Right lobe of liver (tissue), 6 donors: Measurements from ENCODE around the gene TET1. TPM values are rescaled to one million over a fixed set of nuclear protein-coding genes. Genes with fewer than 3 reads are reported as not detected.
"Not testable (repeated sequence)": the region's sequence is repeated elsewhere in the genome, so short reads cannot be mapped to it uniquely, and the experiment has no call there.

ENCODE experiments used
- ATAC-seq, 4 donors: fragments of 200-7000 bp; cut with Tn5 transposase; one replicate each; pipeline ENCODE4 v1.9.1; 2020; ENCODE audit warnings: mild to moderate bottlenecking in 4 of 4, moderate library complexity in 4 of 4
- DNase-seq, 3 donors: peaks; one replicate each; pipeline ENCODE4 v3.0.0-alpha.2; 2020
- H3K27ac ChIP-seq, 3 donors: fragments of 200-600 bp; one replicate each; pipeline ENCODE4 v1.8.0; 2022
- H3K27me3 ChIP-seq, 2 donors: fragments of 200-600 bp; one replicate each; pipeline ENCODE4 v1.8.0; 2022
- H3K36me3 ChIP-seq, 4 donors: fragments of 200-600 bp; sonication (generic) in 1 of 4; one replicate each; pipeline versions ENCODE4 v1.5.1 to v1.8.0; 2017 to 2022; ENCODE audit warnings: control low read depth in 1 of 4
- H3K4me1 ChIP-seq, 4 donors: fragments of 200-600 bp; sonication (generic) in 1 of 4; one replicate each; pipeline versions ENCODE4 v1.5.1 to v1.8.0; 2017 to 2022; ENCODE audit warnings: control low read depth in 1 of 4
- H3K4me3 ChIP-seq, 3 donors: fragments of 200-600 bp; one replicate each; pipeline ENCODE4 v1.8.0; 2022
- H3K9me3 ChIP-seq, 4 donors: fragments of 200-600 bp; sonication (generic) in 1 of 4; one replicate each; pipeline versions ENCODE4 v1.5.1 to v1.8.0; 2017 to 2022; ENCODE audit warnings: control low read depth in 1 of 4
- POLR2A ChIP-seq: fragments of 450-650 bp; IDR thresholded peaks from one replicate; pipeline ENCODE4 v1.6.1; 2017; ENCODE audit warnings: antibody characterized with exemption, mild to moderate bottlenecking
- WGBS: methylation state at CpG from one replicate; pipeline ENCODE4 v1.1.6; 2018; ENCODE audit warnings: low coverage, low lambda C conversion rate; ENCODE audit not compliant: insufficient coverage; ENCODE audit errors: missing lambda C conversion rate; 5-methylcytosine and 5-hydroxymethylcytosine counted together
- intact Hi-C, 2 donors: fragments of 100-400 bp; cut with DNase I; formaldehyde crosslinking; loops; one replicate each; pipeline versions ENCODE4 v1.11.2 to v1.14.1; 2022
- total RNA-seq, 6 experiments: library from RNA; depleted of rRNA in 2 of 6; stranded (reverse); fragments of >200 nt in 2 of 6; fragmentation: NEBNext Ultra II Directional in 3 of 6; extraction: Animal tissue kit (Norgen Biotek cat#: 25700) in 3 of 6; gene quantifications; one replicate each; pipeline versions ENCODE4 v1.1.0 to v1.2.4, GENCODE V29; 2016 to 2023
- TF ChIP-seq, protein P1 (sequence below), 4 donors: fragments of 200-600 bp in 3 of 4; fragments of 450-650 bp in 1 of 4; IDR thresholded peaks; one replicate each; pipeline versions ENCODE4 v1.5.1 to v1.8.0; 2016 to 2022; ENCODE audit warnings: antibody characterized with exemption in 4 of 4, mild to moderate bottlenecking in 2 of 4
- donor health status: DM: no; HTN: yes; CAD: no.
- donor health status: DM: no; HTN: no; CAD: no.
- donor health status: DM: no; HTN: no; CAD: no.
- donor health status: DM: no; HTN: yes; CAD: no.
- donor health status: DM: no; HTN: yes; CAD: no.

Gene TET1
- total RNA-seq, 6 experiments from 2014 or later, result 0.62 to 0.86 (median 0.67) TPM

DNA sequence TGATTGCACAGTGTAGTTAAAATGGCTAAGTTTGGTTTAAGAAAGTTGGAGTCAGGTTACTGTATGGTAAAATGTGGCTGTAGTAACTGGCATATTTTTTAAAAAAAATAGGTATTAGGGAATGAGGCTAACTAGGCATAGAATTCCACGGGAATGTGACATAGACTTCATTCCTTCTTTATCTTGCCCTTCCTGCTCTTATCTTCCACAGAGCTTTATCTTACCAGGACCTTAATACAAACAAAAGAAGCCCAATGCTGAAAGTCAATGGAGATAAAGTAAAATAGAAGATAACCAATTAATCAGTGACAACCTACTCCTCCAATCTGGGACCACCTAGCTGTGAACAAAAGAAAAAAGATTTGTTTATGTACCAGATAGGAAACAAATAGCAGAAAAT lies 58.1 kb downstream of the TET1 start:
- TF ChIP-seq POLR2A, result no peak
- TF ChIP-seq, protein P1, sequence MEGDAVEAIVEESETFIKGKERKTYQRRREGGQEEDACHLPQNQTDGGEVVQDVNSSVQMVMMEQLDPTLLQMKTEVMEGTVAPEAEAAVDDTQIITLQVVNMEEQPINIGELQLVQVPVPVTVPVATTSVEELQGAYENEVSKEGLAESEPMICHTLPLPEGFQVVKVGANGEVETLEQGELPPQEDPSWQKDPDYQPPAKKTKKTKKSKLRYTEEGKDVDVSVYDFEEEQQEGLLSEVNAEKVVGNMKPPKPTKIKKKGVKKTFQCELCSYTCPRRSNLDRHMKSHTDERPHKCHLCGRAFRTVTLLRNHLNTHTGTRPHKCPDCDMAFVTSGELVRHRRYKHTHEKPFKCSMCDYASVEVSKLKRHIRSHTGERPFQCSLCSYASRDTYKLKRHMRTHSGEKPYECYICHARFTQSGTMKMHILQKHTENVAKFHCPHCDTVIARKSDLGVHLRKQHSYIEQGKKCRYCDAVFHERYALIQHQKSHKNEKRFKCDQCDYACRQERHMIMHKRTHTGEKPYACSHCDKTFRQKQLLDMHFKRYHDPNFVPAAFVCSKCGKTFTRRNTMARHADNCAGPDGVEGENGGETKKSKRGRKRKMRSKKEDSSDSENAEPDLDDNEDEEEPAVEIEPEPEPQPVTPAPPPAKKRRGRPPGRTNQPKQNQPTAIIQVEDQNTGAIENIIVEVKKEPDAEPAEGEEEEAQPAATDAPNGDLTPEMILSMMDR (IDR thresholded peaks at IDR 0.05), result no peak

DNA sequence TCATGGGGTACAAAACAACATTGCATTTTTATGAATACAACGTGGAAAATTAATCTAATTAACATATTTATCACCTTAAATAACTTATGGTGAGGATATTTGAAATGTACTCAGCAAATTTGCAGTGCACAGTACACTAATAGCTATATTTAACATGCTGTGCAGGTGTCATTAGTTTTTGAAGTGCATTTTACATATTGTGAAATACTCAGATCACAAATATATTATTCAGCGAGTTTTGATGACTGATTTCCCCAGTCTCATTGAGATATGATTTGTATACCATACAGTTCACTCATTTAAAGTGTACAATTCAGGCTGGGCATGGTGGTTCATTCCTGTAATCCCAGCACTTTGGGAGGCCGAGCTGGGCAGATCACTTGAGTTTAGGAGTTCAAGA lies 59.5 kb downstream of the TET1 start:
- Histone ChIP-seq H3K27me3 (no peaks in the 10 kb centered on the region), H3K4me1 (no peaks in the 10 kb centered on the region), H3K27ac (no peak overlapping the region), H3K4me3 (no peak overlapping the region), H3K36me3 (no peaks in the 10 kb centered on the region), H3K9me3 (no peaks in the 10 kb centered on the region)
- intact Hi-C loops, result no loop called here
- ATAC-seq (no peak), DNase-seq (no peak)
- 86% methylated on average over 3 of the region's 3 CpGs for WGBS
- TF ChIP-seq, protein P1 (IDR thresholded peaks at IDR 0.05), result no peak
- no peak for TF ChIP-seq POLR2A

More for the DNA sequence above, 58.1 kb downstream of the TET1 start:
- Histone ChIP-seq H3K27ac (no peak overlapping the region), H3K4me1 (no peaks in the 10 kb centered on the region), H3K27me3 (no peaks in the 10 kb centered on the region), H3K4me3 (no peak overlapping the region), H3K36me3 (no peaks in the 10 kb centered on the region), H3K9me3 (no peaks in the 10 kb centered on the region)
- ATAC-seq (no peak), DNase-seq (no peak)
- 67% methylated on average over 1 of the region's 1 CpG for WGBS
- intact Hi-C loops, result no loop called here

DNA sequence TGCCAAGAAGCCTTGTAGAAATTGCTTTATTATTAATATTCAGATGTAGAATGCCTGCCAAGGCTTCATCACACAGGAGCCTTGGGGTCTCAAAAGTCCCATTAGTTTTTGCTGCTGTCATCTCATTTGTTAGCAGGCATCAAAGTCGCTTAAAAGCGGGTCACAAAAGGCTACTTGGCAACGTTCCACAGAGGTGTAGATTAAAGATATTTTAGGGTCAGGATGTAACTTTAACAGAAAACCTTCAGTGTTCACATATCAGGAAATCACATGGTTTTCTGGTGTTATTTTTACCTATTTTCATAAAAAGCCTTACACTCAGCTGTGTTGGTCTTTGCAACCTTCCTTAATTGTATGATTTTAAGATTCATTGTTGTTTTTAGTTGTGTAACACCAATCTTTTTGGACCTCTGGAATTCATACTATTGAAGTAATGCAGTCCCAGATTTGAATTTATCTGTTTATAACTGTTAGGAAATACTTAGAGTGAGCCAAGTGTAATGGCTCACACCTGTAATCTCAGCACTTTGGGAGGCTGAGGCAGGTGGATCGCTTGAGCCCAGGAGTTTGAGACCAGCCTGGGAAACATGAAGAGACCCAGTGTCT lies 65.3 kb downstream of the TET1 start:
- TF ChIP-seq POLR2A, result no peak
- TF ChIP-seq, protein P1 (IDR thresholded peaks at IDR 0.05), result no peak
- Histone ChIP-seq H3K36me3 (no peaks in the 10 kb centered on the region), H3K4me1 (no peaks in the 10 kb centered on the region), H3K27ac (no peak overlapping the region), H3K4me3 (no peak overlapping the region), H3K27me3 (no peaks in the 10 kb centered on the region), H3K9me3 (no peaks in the 10 kb centered on the region)
- WGBS, result 41% methylated on average over 4 of the region's 4 CpGs
- DNase-seq (no peak), ATAC-seq (no peak)
- intact Hi-C loops, result no loop called here

DNA sequence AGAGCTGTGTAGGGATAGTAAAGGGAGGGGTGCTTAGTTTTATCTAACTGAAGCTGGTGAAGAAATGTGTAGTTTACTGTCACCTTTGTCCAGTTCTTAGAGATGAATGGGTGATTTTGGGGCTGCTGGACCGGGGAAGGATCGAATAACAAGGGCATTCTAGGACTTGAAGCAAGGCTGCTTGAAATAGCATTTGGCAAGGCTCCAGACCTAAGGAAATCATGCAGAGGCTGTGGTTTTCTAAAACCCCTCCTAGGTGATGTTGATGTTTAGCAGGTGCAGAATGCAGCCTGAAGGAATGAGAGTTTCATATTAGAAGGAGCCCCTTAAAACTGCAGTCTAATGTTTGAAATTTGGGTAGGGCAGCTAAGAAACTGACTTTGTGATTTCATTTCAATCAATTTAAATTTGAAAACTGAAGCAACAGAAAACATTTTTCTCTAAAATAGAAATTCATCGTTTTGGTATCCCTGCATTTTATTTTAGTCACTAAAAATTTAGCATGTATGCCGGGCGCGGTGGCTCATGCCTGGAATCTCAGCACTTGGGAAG lies 68.5 kb downstream of the TET1 start:
- no peaks in the 10 kb centered on the region for H3K36me3 ChIP-seq
- H3K4me1 ChIP-seq, result no peaks in the 10 kb centered on the region
- ATAC-seq (no peak), DNase-seq (no peak)
- H3K27ac ChIP-seq, result no peak overlapping the region
- no peak overlapping the region for H3K4me3 ChIP-seq
- intact Hi-C loops, result no loop called here
- WGBS, result 63% methylated on average over 6 of the region's 6 CpGs
- TF ChIP-seq, protein P1 (IDR thresholded peaks at IDR 0.05), result no peak
- no peak for TF ChIP-seq POLR2A
- no peaks in the 10 kb centered on the region for H3K27me3 ChIP-seq
- no peaks in the 10 kb centered on the region for H3K9me3 ChIP-seq

DNA sequence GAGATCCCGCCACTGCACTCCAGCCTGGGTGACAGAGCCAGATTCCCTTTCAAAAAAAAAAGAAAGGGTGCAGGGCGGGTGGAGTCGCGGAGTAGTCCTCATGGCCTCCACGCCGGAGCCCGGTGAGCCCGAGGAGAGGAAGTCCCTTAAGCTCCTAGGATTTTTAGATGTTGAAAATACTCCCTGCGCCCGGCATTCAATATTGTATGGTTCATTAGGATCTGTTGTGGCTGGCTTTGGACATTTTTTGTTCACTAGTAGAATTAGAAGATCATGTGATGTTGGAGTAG lies 72.1 kb downstream of the TET1 start:
- intact Hi-C loops, H3K36me3 ChIP-seq, H3K9me3 ChIP-seq, H3K4me3 ChIP-seq, H3K27ac ChIP-seq, H3K27me3 ChIP-seq, DNase-seq, ATAC-seq, H3K4me1 ChIP-seq: not testable (repeated sequence)
- WGBS, result 94% methylated on average over 5 of the region's 10 CpGs
